ENCODE results near the gene EFCAB8. TPM values are rescaled to one million over a fixed set of nuclear protein-coding genes. Genes with fewer than 3 reads are reported as not detected.

Gene EFCAB8
- total RNA-seq, 2 experiments from 2014 or later, result 0.94 to 1.2 TPM

- H3K27ac Mint-ChIP-seq, result no peak overlapping the region
- H3K9me3 Mint-ChIP-seq, result peaks cover 18% of the 10 kb centered on the region
- no peak overlapping the region for H3K4me3 Mint-ChIP-seq
- ChIA-PET POLR2A (no interaction called here), CTCF (interaction anchor here (1.0 kb wide), 1 partner anchor 133 kb away, joined by 3 read pairs; no protein-coding TSS in a partner anchor)
- H3K27me3 Mint-ChIP-seq, result no peaks in the 10 kb centered on the region
- H3K4me1 Mint-ChIP-seq, result peaks cover 4% of the 10 kb centered on the region
- H3K36me3 Mint-ChIP-seq (ENCODE audit: low read depth), result peaks cover 4% of the 10 kb centered on the region
- DNase-seq, result no peak
Measured at GRCh38 chr20:32911355-32911754, 52.6 kb downstream of the EFCAB8 start.

GRCh38 chr20:32912688-32913087, 54.0 kb downstream of the EFCAB8 start:
- H3K27ac Mint-ChIP-seq, result no peak overlapping the region
- peaks cover 6% of the 10 kb centered on the region for H3K36me3 Mint-ChIP-seq (ENCODE audit: low read depth)
- ChIA-PET POLR2A (no interaction called here), CTCF (interaction anchor here (1.8 kb wide), 1 partner anchor 9 kb away, joined by 5 read pairs; no protein-coding TSS in a partner anchor)
- no peaks in the 10 kb centered on the region for H3K4me1 Mint-ChIP-seq
- H3K27me3 Mint-ChIP-seq, result no peaks in the 10 kb centered on the region
- H3K9me3 Mint-ChIP-seq, result peaks cover 22% of the 10 kb centered on the region
- no peak for DNase-seq
- H3K4me3 Mint-ChIP-seq, result no peak overlapping the region

- no peak for DNase-seq
- CTCF ChIA-PET, result interaction anchor here (1.2 kb wide), 1 partner anchor 94 kb away, joined by 3 read pairs; no protein-coding TSS in a partner anchor
Measured at GRCh38 chr20:32914031-32914430, 55.3 kb downstream of the EFCAB8 start.

GRCh38 chr20:32917191-32917950, 58.6 kb downstream of the EFCAB8 start:
- no peak for DNase-seq
- CTCF ChIA-PET, result interaction anchor here (0.9 to 1.0 kb wide), 2 partner anchors 20 to 345 kb away, joined by 3 to 4 read pairs; no protein-coding TSS in a partner anchor
- Mint-ChIP-seq H3K9me3 (peaks cover 22% of the 10 kb centered on the region), H3K4me3 (no peak overlapping the region), H3K27ac (no peak overlapping the region), H3K36me3 (ENCODE audit: low read depth) (peaks cover 6% of the 10 kb centered on the region), H3K4me1 (no peaks in the 10 kb centered on the region), H3K27me3 (no peaks in the 10 kb centered on the region)
- POLR2A ChIA-PET, result no interaction called here

More at GRCh38 chr20:32914031-32914430, 55.3 kb downstream of the EFCAB8 start:
- POLR2A ChIA-PET, result no interaction called here
- H3K9me3 Mint-ChIP-seq, result peaks cover 22% of the 10 kb centered on the region
- no peak overlapping the region for H3K27ac Mint-ChIP-seq
- H3K4me3 Mint-ChIP-seq, result no peak overlapping the region
- H3K36me3 Mint-ChIP-seq (ENCODE audit: low read depth), result peaks cover 6% of the 10 kb centered on the region
- no peaks in the 10 kb centered on the region for H3K27me3 Mint-ChIP-seq
- H3K4me1 Mint-ChIP-seq, result no peaks in the 10 kb centered on the region

- H3K27me3 Mint-ChIP-seq, result no peaks in the 10 kb centered on the region
- DNase-seq, result no peak
- H3K4me3 Mint-ChIP-seq, result no peak overlapping the region
- no peaks in the 10 kb centered on the region for H3K4me1 Mint-ChIP-seq
- ChIA-PET CTCF (interaction anchor here (0.9 kb wide), 1 partner anchor 21 kb away, joined by 4 read pairs; no protein-coding TSS in a partner anchor), POLR2A (no interaction called here)
- no peak overlapping the region for H3K27ac Mint-ChIP-seq
- H3K36me3 Mint-ChIP-seq (ENCODE audit: low read depth), result peaks cover 6% of the 10 kb centered on the region
- peaks cover 21% of the 10 kb centered on the region for H3K9me3 Mint-ChIP-seq
Measured at GRCh38 chr20:32918296-32918695, 59.6 kb downstream of the EFCAB8 start.

- H3K27ac Mint-ChIP-seq, result no peak overlapping the region
- H3K4me3 Mint-ChIP-seq, result no peak overlapping the region
- H3K36me3 Mint-ChIP-seq (ENCODE audit: low read depth), result peaks cover 6% of the 10 kb centered on the region
- no peaks in the 10 kb centered on the region for H3K4me1 Mint-ChIP-seq
- no peaks in the 10 kb centered on the region for H3K27me3 Mint-ChIP-seq
- peaks cover 19% of the 10 kb centered on the region for H3K9me3 Mint-ChIP-seq
- ChIA-PET POLR2A (no interaction called here), CTCF (no interaction called here)
- no peak for DNase-seq
Measured at GRCh38 chr20:32918751-32919150, 60.0 kb downstream of the EFCAB8 start.

- peaks cover 13% of the 10 kb centered on the region for H3K9me3 Mint-ChIP-seq
- peaks cover 5% of the 10 kb centered on the region for H3K36me3 Mint-ChIP-seq (ENCODE audit: low read depth)
- no peak for DNase-seq
- no peaks in the 10 kb centered on the region for H3K4me1 Mint-ChIP-seq
- CTCF ChIA-PET, result interaction anchor here (1.5 kb wide), 1 partner anchor 142 kb away, joined by 3 read pairs; no protein-coding TSS in a partner anchor
- POLR2A ChIA-PET, result no interaction called here
- no peaks in the 10 kb centered on the region for H3K27me3 Mint-ChIP-seq
- no peak overlapping the region for H3K27ac Mint-ChIP-seq
- no peak overlapping the region for H3K4me3 Mint-ChIP-seq
Measured at GRCh38 chr20:32920066-32920465, 61.3 kb downstream of the EFCAB8 start.

GRCh38 chr20:32920530-32921298, 62.0 kb downstream of the EFCAB8 start:
- DNase-seq, result no peak
- Mint-ChIP-seq H3K27ac (no peak overlapping the region), H3K27me3 (no peaks in the 10 kb centered on the region), H3K36me3 (ENCODE audit: low read depth) (peaks cover 2% of the 10 kb centered on the region), H3K9me3 (peaks cover 9% of the 10 kb centered on the region), H3K4me3 (no peak overlapping the region), H3K4me1 (no peaks in the 10 kb centered on the region)
- CTCF ChIA-PET, result interaction anchor here (0.6 to 1.5 kb wide), 3 partner anchors 8 to 142 kb away, joined by 3 to 5 read pairs (median 3); no protein-coding TSS in a partner anchor
- POLR2A ChIA-PET, result no interaction called here

- Mint-ChIP-seq H3K27ac (no peak overlapping the region), H3K27me3 (no peaks in the 10 kb centered on the region), H3K4me3 (no peak overlapping the region), H3K36me3 (ENCODE audit: low read depth) (no peaks in the 10 kb centered on the region), H3K4me1 (no peaks in the 10 kb centered on the region), H3K9me3 (no peaks in the 10 kb centered on the region)
- CTCF ChIA-PET, result interaction anchor here (1.0 kb wide), 1 partner anchor 23 kb away, joined by 3 read pairs; no protein-coding TSS in a partner anchor
- POLR2A ChIA-PET, result no interaction called here
- no peak for DNase-seq
Measured at GRCh38 chr20:32922466-32922865, 63.7 kb downstream of the EFCAB8 start.

GRCh38 chr20:32924781-32925180, 66.1 kb downstream of the EFCAB8 start:
- ChIA-PET POLR2A (no interaction called here), CTCF (interaction anchor here (0.8 kb wide), 1 partner anchor 9 kb away, joined by 5 read pairs; no protein-coding TSS in a partner anchor)
- H3K9me3 Mint-ChIP-seq, result no peaks in the 10 kb centered on the region
- H3K36me3 Mint-ChIP-seq (ENCODE audit: low read depth), result no peaks in the 10 kb centered on the region
- H3K4me3 Mint-ChIP-seq, result no peak overlapping the region
- H3K4me1 Mint-ChIP-seq, result no peaks in the 10 kb centered on the region
- no peaks in the 10 kb centered on the region for H3K27me3 Mint-ChIP-seq
- DNase-seq, result no peak
- no peak overlapping the region for H3K27ac Mint-ChIP-seq

GRCh38 chr20:32925481-32926196, 66.9 kb downstream of the EFCAB8 start:
- ChIA-PET POLR2A (no interaction called here), CTCF (interaction anchor here (0.6 to 0.9 kb wide), 2 partner anchors 20 to 675 kb away, joined by 3 to 4 read pairs; no protein-coding TSS in a partner anchor)
- H3K36me3 Mint-ChIP-seq (ENCODE audit: low read depth), result no peaks in the 10 kb centered on the region
- no peak for DNase-seq
- H3K4me3 Mint-ChIP-seq, result no peak overlapping the region
- H3K27me3 Mint-ChIP-seq, result no peaks in the 10 kb centered on the region
- no peak overlapping the region for H3K27ac Mint-ChIP-seq
- no peaks in the 10 kb centered on the region for H3K4me1 Mint-ChIP-seq
- H3K9me3 Mint-ChIP-seq, result no peaks in the 10 kb centered on the region

GRCh38 chr20:32929162-32929561, 70.4 kb downstream of the EFCAB8 start:
- CTCF ChIA-PET, result interaction anchor here (1.1 kb wide), 1 partner anchor 37 kb away, joined by 3 read pairs; no protein-coding TSS in a partner anchor
- no peak for DNase-seq
- Mint-ChIP-seq H3K4me3 (no peak overlapping the region), H3K36me3 (ENCODE audit: low read depth) (no peaks in the 10 kb centered on the region), H3K27me3 (no peaks in the 10 kb centered on the region), H3K4me1 (no peaks in the 10 kb centered on the region), H3K27ac (no peak overlapping the region), H3K9me3 (no peaks in the 10 kb centered on the region)
- POLR2A ChIA-PET, result no interaction called here

Measured in activated CD4-positive, alpha-beta T cell treated with anti-CD3 and anti-CD28 coated beads, Interleukin-2, amount 10 ng/mL, durations not matched to agents 7 days and 5 days (primary cell).